ENCODE measurements around the gene PTP4A1.

DNA sequence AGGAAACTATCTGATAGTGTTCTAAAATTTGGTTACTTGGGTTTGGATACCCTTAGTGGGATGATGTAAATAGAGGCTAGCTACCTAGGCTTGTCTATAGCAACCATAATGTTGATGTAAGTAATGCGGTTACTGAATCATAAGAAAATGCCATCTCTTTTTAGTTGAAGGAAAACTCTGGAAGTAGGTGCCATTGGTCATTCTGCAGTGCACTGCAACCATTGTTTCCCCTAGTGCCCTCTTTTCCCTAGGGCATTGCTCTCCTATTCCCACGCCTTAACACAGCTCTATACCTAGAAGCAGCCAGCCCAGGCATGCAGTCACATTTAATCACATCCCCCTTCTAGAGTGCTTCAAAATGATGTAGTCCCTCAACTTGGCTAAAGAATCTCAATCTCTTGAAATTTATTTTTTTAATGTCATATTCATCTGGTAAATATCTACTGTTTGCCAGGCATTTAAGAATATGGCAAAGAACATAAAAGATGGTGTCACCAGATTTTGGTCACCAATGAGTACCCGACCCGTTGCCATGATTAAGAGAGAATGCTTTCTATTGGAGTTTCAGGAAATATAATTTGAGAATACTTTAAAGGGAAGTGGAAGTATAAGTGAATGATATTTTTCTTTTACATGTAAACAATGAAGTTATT lies 10.4 kb downstream of the PTP4A1 start:
- TF ChIP-seq, protein P1, sequence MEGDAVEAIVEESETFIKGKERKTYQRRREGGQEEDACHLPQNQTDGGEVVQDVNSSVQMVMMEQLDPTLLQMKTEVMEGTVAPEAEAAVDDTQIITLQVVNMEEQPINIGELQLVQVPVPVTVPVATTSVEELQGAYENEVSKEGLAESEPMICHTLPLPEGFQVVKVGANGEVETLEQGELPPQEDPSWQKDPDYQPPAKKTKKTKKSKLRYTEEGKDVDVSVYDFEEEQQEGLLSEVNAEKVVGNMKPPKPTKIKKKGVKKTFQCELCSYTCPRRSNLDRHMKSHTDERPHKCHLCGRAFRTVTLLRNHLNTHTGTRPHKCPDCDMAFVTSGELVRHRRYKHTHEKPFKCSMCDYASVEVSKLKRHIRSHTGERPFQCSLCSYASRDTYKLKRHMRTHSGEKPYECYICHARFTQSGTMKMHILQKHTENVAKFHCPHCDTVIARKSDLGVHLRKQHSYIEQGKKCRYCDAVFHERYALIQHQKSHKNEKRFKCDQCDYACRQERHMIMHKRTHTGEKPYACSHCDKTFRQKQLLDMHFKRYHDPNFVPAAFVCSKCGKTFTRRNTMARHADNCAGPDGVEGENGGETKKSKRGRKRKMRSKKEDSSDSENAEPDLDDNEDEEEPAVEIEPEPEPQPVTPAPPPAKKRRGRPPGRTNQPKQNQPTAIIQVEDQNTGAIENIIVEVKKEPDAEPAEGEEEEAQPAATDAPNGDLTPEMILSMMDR (conservative IDR thresholded peaks at IDR 0.05) = no peak
- no peak for TF ChIP-seq ZFX (IDR thresholded peaks at IDR 0.05)
